22Rv1 (cell line): ENCODE results near the gene PDE10A.

Source experiments
- ZFX ChIP-seq: fragments of 450-650 bp; IDR thresholded peaks from 2 replicates; pipeline ENCODE4 v1.6.1; 2017; ENCODE audit warnings: antibody characterized with exemption, borderline replicate concordance
- TF ChIP-seq, protein P1 (sequence below): fragments of 450-650 bp; IDR thresholded peaks from 2 replicates; pipeline ENCODE4 v1.5.1; 2017; ENCODE audit warnings: mild to moderate bottlenecking

DNA sequence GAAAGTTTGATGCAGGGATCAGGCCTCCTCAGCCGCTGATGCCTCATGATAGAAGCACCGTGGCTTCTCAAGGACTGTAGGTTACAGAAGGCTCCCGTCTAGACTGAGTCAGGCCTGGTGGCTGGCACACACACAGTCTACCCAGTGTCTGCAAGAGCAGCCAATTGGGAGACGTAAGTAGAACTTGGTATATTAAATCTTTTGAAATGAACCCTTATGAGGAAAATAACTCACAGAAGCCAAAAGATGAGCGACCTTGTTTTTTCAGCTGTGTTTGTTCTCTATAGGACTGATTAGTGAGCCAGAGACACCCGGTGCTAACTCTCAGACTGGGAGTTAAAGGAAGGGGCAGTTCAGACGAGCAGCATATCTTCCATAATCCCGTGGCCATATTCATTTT lies 5.9 kb upstream of the PDE10A start:
- TF ChIP-seq, protein P1, sequence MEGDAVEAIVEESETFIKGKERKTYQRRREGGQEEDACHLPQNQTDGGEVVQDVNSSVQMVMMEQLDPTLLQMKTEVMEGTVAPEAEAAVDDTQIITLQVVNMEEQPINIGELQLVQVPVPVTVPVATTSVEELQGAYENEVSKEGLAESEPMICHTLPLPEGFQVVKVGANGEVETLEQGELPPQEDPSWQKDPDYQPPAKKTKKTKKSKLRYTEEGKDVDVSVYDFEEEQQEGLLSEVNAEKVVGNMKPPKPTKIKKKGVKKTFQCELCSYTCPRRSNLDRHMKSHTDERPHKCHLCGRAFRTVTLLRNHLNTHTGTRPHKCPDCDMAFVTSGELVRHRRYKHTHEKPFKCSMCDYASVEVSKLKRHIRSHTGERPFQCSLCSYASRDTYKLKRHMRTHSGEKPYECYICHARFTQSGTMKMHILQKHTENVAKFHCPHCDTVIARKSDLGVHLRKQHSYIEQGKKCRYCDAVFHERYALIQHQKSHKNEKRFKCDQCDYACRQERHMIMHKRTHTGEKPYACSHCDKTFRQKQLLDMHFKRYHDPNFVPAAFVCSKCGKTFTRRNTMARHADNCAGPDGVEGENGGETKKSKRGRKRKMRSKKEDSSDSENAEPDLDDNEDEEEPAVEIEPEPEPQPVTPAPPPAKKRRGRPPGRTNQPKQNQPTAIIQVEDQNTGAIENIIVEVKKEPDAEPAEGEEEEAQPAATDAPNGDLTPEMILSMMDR: no peak
- TF ChIP-seq ZFX: no peak
